ENCODE results near the gene OSTF1. TPM values are rescaled to one million over a fixed set of nuclear protein-coding genes. Genes with fewer than 3 reads are reported as not detected.

Gene OSTF1
- total and polyA plus RNA-seq, 2 donors (not counting 1 experiment from before 2014, with no cell fraction given): 48.4 to 49.9 TPM

DNA sequence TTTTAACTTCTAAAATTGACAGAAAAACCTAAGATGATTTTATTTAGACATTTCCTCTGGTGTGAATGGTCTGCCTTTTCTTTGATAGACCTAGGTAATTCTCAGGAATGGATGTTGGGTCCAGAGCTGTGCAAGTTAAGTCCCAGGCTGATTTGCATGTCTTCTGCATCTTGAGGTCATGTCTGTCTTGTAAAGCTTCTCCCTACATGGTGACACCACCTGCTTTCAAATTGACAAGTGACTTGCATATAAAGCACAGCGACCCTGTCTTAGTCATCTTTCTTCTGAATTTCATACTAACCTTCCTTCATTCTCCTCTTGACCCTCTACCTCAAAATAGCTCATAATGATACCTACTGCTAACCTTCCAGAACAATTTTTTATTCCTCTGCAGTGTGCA, 29.2 kb downstream of the OSTF1 start:
- no peak overlapping the region for H2AFZ ChIP-seq (ENCODE audit: low read length)
- H3K9ac ChIP-seq (ENCODE audit: insufficient read depth, low read length): no peak overlapping the region
- H3K36me3 ChIP-seq (ENCODE audit: control insufficient read depth, insufficient read depth, low read length): no peaks in the 10 kb centered on the region
- H3K4me3 ChIP-seq (replicated peaks in 1 of 4; ENCODE audit: control extremely low read depth in 1 of 4, insufficient read depth in 1 of 4, low read depth in 3 of 4, low read length in 4 of 4): no peak overlapping the region
- peaks cover 6% of the 10 kb centered on the region for H3K79me2 ChIP-seq (ENCODE audit: control insufficient read depth, insufficient read depth, low read length)
- no peak for DNase-seq (ENCODE audit: low read depth in 2 of 2)
- H3K27ac ChIP-seq (ENCODE audit: insufficient read depth, low read length): no peak overlapping the region
- TF ChIP-seq, protein P1, sequence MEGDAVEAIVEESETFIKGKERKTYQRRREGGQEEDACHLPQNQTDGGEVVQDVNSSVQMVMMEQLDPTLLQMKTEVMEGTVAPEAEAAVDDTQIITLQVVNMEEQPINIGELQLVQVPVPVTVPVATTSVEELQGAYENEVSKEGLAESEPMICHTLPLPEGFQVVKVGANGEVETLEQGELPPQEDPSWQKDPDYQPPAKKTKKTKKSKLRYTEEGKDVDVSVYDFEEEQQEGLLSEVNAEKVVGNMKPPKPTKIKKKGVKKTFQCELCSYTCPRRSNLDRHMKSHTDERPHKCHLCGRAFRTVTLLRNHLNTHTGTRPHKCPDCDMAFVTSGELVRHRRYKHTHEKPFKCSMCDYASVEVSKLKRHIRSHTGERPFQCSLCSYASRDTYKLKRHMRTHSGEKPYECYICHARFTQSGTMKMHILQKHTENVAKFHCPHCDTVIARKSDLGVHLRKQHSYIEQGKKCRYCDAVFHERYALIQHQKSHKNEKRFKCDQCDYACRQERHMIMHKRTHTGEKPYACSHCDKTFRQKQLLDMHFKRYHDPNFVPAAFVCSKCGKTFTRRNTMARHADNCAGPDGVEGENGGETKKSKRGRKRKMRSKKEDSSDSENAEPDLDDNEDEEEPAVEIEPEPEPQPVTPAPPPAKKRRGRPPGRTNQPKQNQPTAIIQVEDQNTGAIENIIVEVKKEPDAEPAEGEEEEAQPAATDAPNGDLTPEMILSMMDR (conservative IDR thresholded peaks at IDR 0.05 in 1 of 2, IDR thresholded peaks at IDR 0.05 in 1 of 2; ENCODE audit: low read depth in 1 of 2, low read length in 2 of 2): no peak
- TF ChIP-seq EZH2 (IDR thresholded peaks at IDR 0.05; ENCODE audit: low read length, missing control alignments): no peak
- H3K4me1 ChIP-seq (ENCODE audit: control insufficient read depth, extremely low read depth, insufficient read depth, low read length): no peaks in the 10 kb centered on the region
- no peaks in the 10 kb centered on the region for H4K20me1 ChIP-seq (ENCODE audit: control insufficient read depth, extremely low read depth, insufficient read depth, low read length)
- no peak overlapping the region for H3K4me2 ChIP-seq (ENCODE audit: extremely low read depth, insufficient read depth, low read length)
- H3K9me3 ChIP-seq (ENCODE audit: control insufficient read depth, insufficient read depth, low read depth, low read length): no peaks in the 10 kb centered on the region
- no peaks in the 10 kb centered on the region for H3K27me3 ChIP-seq (ENCODE audit: control insufficient read depth, insufficient read depth, low read length)

DNA sequence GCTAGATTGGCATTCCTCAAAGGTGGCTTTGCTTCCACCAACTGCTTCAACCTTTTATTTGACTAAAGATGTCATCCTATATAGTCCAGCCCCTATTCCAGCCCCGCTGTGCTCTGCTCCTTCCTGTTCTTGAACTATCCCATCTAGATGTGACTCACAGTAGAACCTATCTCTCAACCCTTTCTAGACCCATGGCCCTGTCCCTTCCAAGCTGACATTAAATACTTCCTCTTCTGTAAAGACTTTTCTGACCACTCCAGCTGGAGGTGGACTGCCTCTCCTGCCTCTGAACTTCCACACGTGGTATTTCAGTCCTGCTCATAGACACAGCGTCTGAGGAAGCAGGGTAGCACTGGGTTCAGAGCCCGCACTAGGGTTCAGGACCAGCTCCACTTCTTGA, 32.4 kb downstream of the OSTF1 start:
- no peaks in the 10 kb centered on the region for H3K4me1 ChIP-seq (ENCODE audit: control insufficient read depth, extremely low read depth, insufficient read depth, low read length)
- no peak for DNase-seq (ENCODE audit: low read depth in 2 of 2)
- peaks cover 2% of the 10 kb centered on the region for H3K79me2 ChIP-seq (ENCODE audit: control insufficient read depth, insufficient read depth, low read length)
- no peak overlapping the region for H3K4me3 ChIP-seq (replicated peaks in 1 of 4; ENCODE audit: control extremely low read depth in 1 of 4, insufficient read depth in 1 of 4, low read depth in 3 of 4, low read length in 4 of 4)
- no peak for TF ChIP-seq EZH2 (IDR thresholded peaks at IDR 0.05; ENCODE audit: low read length, missing control alignments)
- TF ChIP-seq, protein P1 (conservative IDR thresholded peaks at IDR 0.05 in 1 of 2, IDR thresholded peaks at IDR 0.05 in 1 of 2; ENCODE audit: low read depth in 1 of 2, low read length in 2 of 2): no peak
- no peak overlapping the region for H3K9ac ChIP-seq (ENCODE audit: insufficient read depth, low read length)
- no peaks in the 10 kb centered on the region for H3K9me3 ChIP-seq (ENCODE audit: control insufficient read depth, insufficient read depth, low read depth, low read length)
- no peak overlapping the region for H2AFZ ChIP-seq (ENCODE audit: low read length)
- no peak overlapping the region for H3K27ac ChIP-seq (ENCODE audit: insufficient read depth, low read length)
- H3K27me3 ChIP-seq (ENCODE audit: control insufficient read depth, insufficient read depth, low read length): no peaks in the 10 kb centered on the region
- H4K20me1 ChIP-seq (ENCODE audit: control insufficient read depth, extremely low read depth, insufficient read depth, low read length): no peaks in the 10 kb centered on the region
- H3K4me2 ChIP-seq (ENCODE audit: extremely low read depth, insufficient read depth, low read length): no peak overlapping the region
- no peaks in the 10 kb centered on the region for H3K36me3 ChIP-seq (ENCODE audit: control insufficient read depth, insufficient read depth, low read length)

DNA sequence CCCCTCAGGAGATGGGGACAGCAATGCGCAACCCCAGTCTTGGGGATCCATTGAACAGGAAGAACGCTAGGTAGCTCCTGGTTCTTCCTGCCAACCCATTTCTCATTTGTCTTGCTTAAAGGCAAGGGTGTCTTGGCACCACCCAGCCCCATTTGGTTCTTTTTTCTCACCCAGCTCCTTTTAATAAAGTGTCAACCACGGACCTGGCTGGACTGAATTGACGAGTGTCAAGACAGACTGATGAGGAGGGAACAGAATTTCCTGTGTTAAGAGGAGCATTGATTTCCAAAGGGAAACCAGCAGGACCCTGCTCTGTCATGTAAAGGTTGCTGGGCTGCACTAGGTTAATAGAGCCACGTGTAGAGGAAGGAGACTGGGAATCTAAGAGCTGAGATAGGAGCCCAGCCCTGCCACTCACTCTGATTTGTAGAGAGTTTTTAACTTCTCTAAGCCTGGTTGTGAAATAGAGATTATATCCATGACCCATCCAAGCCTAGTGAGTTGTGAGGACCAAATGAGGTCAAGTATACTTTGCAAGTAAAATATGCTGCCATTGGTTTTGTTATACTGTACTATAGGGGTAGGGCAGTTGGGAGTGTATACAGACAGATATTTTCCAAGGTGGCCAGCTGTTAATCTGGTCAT, 33.7 kb downstream of the OSTF1 start:
- Histone ChIP-seq H3K36me3 (ENCODE audit: control insufficient read depth, insufficient read depth, low read length) (no peaks in the 10 kb centered on the region), H4K20me1 (ENCODE audit: control insufficient read depth, extremely low read depth, insufficient read depth, low read length) (no peaks in the 10 kb centered on the region), H3K9ac (ENCODE audit: insufficient read depth, low read length) (no peak overlapping the region), H3K79me2 (ENCODE audit: control insufficient read depth, insufficient read depth, low read length) (no peaks in the 10 kb centered on the region), H3K27ac (ENCODE audit: insufficient read depth, low read length) (no peak overlapping the region), H3K27me3 (ENCODE audit: control insufficient read depth, insufficient read depth, low read length) (no peaks in the 10 kb centered on the region), H3K9me3 (ENCODE audit: control insufficient read depth, insufficient read depth, low read depth, low read length) (no peaks in the 10 kb centered on the region), H3K4me3 (replicated peaks in 1 of 4; ENCODE audit: control extremely low read depth in 1 of 4, insufficient read depth in 1 of 4, low read depth in 3 of 4, low read length in 4 of 4) (no peak overlapping the region), H3K4me2 (ENCODE audit: extremely low read depth, insufficient read depth, low read length) (no peak overlapping the region), H2AFZ (ENCODE audit: low read length) (no peak overlapping the region), H3K4me1 (ENCODE audit: control insufficient read depth, extremely low read depth, insufficient read depth, low read length) (no peaks in the 10 kb centered on the region)
- DNase-seq (ENCODE audit: low read depth in 2 of 2): no peak
- TF ChIP-seq EZH2 (IDR thresholded peaks at IDR 0.05; ENCODE audit: low read length, missing control alignments): no peak
- TF ChIP-seq, protein P1 (conservative IDR thresholded peaks at IDR 0.05 in 1 of 2, IDR thresholded peaks at IDR 0.05 in 1 of 2; ENCODE audit: low read depth in 1 of 2, low read length in 2 of 2): no peak
